GM18498 (cell line): ENCODE measurements around the gene EPGN.
A peak's percentile ranks its signal among the peaks of the same experiment; 100 is the strongest.
"Not testable (repeated sequence)": the region's sequence is repeated elsewhere in the genome, so short reads cannot be mapped to it uniquely, and the experiment has no call there.

Experiments used
- ATAC-seq: cut with Tn5 transposase; IDR thresholded peaks from one replicate; pipeline ENCODE4 v1.9.1; 2021; ENCODE audit warnings: mild to moderate bottlenecking, moderate library complexity; ENCODE audit not compliant: unreplicated experiment

Gene EPGN

GRCh38 chr4:74335341-74336021, 27.2 kb downstream of the EPGN start:
- ATAC-seq: peak; percentile 84

GRCh38 chr4:74338792-74339333, 30.6 kb downstream of the EPGN start:
- no peak for ATAC-seq

GRCh38 chr4:74339501-74339900, 31.2 kb downstream of the EPGN start:
- ATAC-seq: peak; percentile 61

- ATAC-seq: not testable (repeated sequence)
Observed at GRCh38 chr4:74340421-74340820, 32.2 kb downstream of the EPGN start.

GRCh38 chr4:74344031-74344430, 35.8 kb downstream of the EPGN start:
- no peak for ATAC-seq

GRCh38 chr4:74353858-74354257, 45.6 kb downstream of the EPGN start:
- ATAC-seq: no peak

- no peak for ATAC-seq
Observed at GRCh38 chr4:74357965-74358364, 49.7 kb downstream of the EPGN start.

GRCh38 chr4:74361671-74362070, 53.4 kb downstream of the EPGN start:
- no peak for ATAC-seq

GRCh38 chr4:74362347-74362746, 54.1 kb downstream of the EPGN start:
- no peak for ATAC-seq

- no peak for ATAC-seq
Observed at GRCh38 chr4:74364256-74364651, 56.0 kb downstream of the EPGN start.

- ATAC-seq: peak; percentile 41
Observed at GRCh38 chr4:74364652-74365491, 56.6 kb downstream of the EPGN start, which contains the start of gene EREG. Gene EREG, plus strand, starts transcription at chr4:74365145. Its CDS starts 164 bp downstream, at chr4:74365309.

GRCh38 chr4:74365761-74366160, 57.5 kb downstream of the EPGN start:
- no peak for ATAC-seq
